ENCODE measurements around the gene PCIF1.
"Not testable (repeated sequence)": the region's sequence is repeated elsewhere in the genome, so short reads cannot be mapped to it uniquely, and the experiment has no call there.

Gene PCIF1

GRCh38 chr20:45947110-45947866 is 12.8 kb downstream of the PCIF1 start:
- DNase-seq (ENCODE audit: low read depth) = no peak

- DNase-seq (ENCODE audit: low read depth) = no peak
Observed at GRCh38 chr20:45948261-45948733, 13.8 kb downstream of the PCIF1 start.

- DNase-seq (ENCODE audit: low read depth) = no peak
Observed at GRCh38 chr20:45948742-45949541, 14.5 kb downstream of the PCIF1 start.

- DNase-seq (ENCODE audit: low read depth) = no peak
Observed at GRCh38 chr20:45949542-45950329, 15.3 kb downstream of the PCIF1 start.

- DNase-seq (ENCODE audit: low read depth) = no peak
Observed at GRCh38 chr20:45950330-45950646, 15.8 kb downstream of the PCIF1 start.

GRCh38 chr20:45951925-45952834 is 17.7 kb downstream of the PCIF1 start:
- DNase-seq (ENCODE audit: low read depth) = no peak

- no peak for DNase-seq (ENCODE audit: low read depth)
Observed at GRCh38 chr20:45952861-45953260, 18.4 kb downstream of the PCIF1 start.

- DNase-seq (ENCODE audit: low read depth) = no peak
Observed at GRCh38 chr20:45953672-45954071, 19.2 kb downstream of the PCIF1 start.

- not testable (repeated sequence) for DNase-seq (ENCODE audit: low read depth)
Observed at GRCh38 chr20:45956326-45956725, 21.8 kb downstream of the PCIF1 start.

GRCh38 chr20:45957021-45957941 is 22.8 kb downstream of the PCIF1 start:
- DNase-seq (ENCODE audit: low read depth) = no peak

GRCh38 chr20:45958593-45958992 is 24.1 kb downstream of the PCIF1 start:
- DNase-seq (ENCODE audit: low read depth) = no peak

- DNase-seq (ENCODE audit: low read depth) = no peak
Observed at GRCh38 chr20:45959126-45959525, 24.6 kb downstream of the PCIF1 start.

- no peak for DNase-seq (ENCODE audit: low read depth)
Observed at GRCh38 chr20:45959956-45960630, 25.6 kb downstream of the PCIF1 start.

GRCh38 chr20:45962031-45962755 is 27.7 kb downstream of the PCIF1 start:
- no peak for DNase-seq (ENCODE audit: low read depth)

GRCh38 chr20:45963059-45964005 is 28.8 kb downstream of the PCIF1 start:
- DNase-seq (ENCODE audit: low read depth) = no peak

GRCh38 chr20:45964006-45964400 is 29.5 kb downstream of the PCIF1 start:
- no peak for DNase-seq (ENCODE audit: low read depth)

GRCh38 chr20:45965169-45966002 is 30.9 kb downstream of the PCIF1 start:
- DNase-seq (ENCODE audit: low read depth) = no peak

Data from T follicular helper cell (primary cell).